HEK293 (cell line): ENCODE measurements around the gene RTN4IP1.
A peak's percentile ranks its signal among the peaks of the same experiment; 100 is the strongest.

Experiments used
- CTCF ChIA-PET: fragments of 350-600 bp; formaldehyde crosslinking; extraction: SDS; loops from one replicate; lab custom pipeline; 2021; ENCODE audit warnings: antibody characterized with exemption; lab: Yijun Ruan, JAX
- POLR2A ChIA-PET: fragments of 300-600 bp; formaldehyde crosslinking; extraction: SDS; loops from one replicate; lab custom pipeline; 2020; ENCODE audit warnings: antibody characterized with exemption, inconsistent platforms; lab: Yijun Ruan, JAX
- H3K27ac ChIP-seq: fragments of 200-500 bp; sonication (Bioruptor generic); 2 replicates; pipeline ENCODE4 v1.5.1; 2014; ENCODE audit warnings: low read depth, low read length, control low read depth, inconsistent platforms; ENCODE audit errors: extremely low read depth
- H3K36me3 ChIP-seq, 2 experiments: fragments of 200-500 bp in 1 of 2; sonication (Bioruptor generic) in 1 of 2; 1 replicate in 1 of 2; 2 replicates in 1 of 2; pipeline ENCODE4 v1.5.1; 2014 to 2017; ENCODE audit warnings: inconsistent platforms in 2 of 2, low read length in 2 of 2; ENCODE audit not compliant: control insufficient read depth in 2 of 2, insufficient read depth in 1 of 2
- H3K4me1 ChIP-seq: fragments of 200-500 bp; sonication (Bioruptor generic); 2 replicates; pipeline ENCODE4 v1.5.1; 2014; ENCODE audit warnings: mild to moderate bottlenecking, low read length, inconsistent platforms; ENCODE audit not compliant: control insufficient read depth, insufficient read depth
- H3K4me3 ChIP-seq: 2 replicates; pipeline ENCODE4 v1.5.1; 2011; ENCODE audit warnings: low read depth, mild to moderate bottlenecking, control low read depth, low read length, moderate library complexity
- H3K9me3 ChIP-seq: fragments of 200-500 bp; sonication (Bioruptor generic); 2 replicates; pipeline ENCODE4 v1.5.1; 2014; ENCODE audit warnings: low read depth, low read length, inconsistent platforms; ENCODE audit not compliant: control insufficient read depth, insufficient read depth
- ATF2 ChIP-seq: fragments of 450-650 bp; formaldehyde crosslinking; IDR thresholded peaks from 2 replicates; pipeline ENCODE4 v1.5.1; 2016; ENCODE audit warnings: missing biosample characterization, missing genetic modification characterization, low read depth
- FEZF1 ChIP-seq: fragments of 450-650 bp; formaldehyde crosslinking; IDR thresholded peaks from 2 replicates; pipeline ENCODE4 v1.5.1; 2016; ENCODE audit warnings: missing biosample characterization, missing genetic modification characterization
- GLI4 ChIP-seq: fragments of 450-650 bp; formaldehyde crosslinking; IDR thresholded peaks from 2 replicates; pipeline ENCODE4 v1.5.1; 2016; ENCODE audit warnings: missing biosample characterization, missing genetic modification characterization
- KLF7 ChIP-seq: fragments of 450-650 bp; formaldehyde crosslinking; IDR thresholded peaks from 2 replicates; pipeline ENCODE4 v1.5.1; 2016; ENCODE audit warnings: missing biosample characterization, missing genetic modification characterization, borderline replicate concordance
- OSR2 ChIP-seq: fragments of 450-650 bp; formaldehyde crosslinking; IDR thresholded peaks from 2 replicates; pipeline ENCODE4 v1.5.1; 2016; ENCODE audit warnings: missing biosample characterization, missing genetic modification characterization
- PRDM6 ChIP-seq: fragments of 450-650 bp; formaldehyde crosslinking; IDR thresholded peaks from 2 replicates; pipeline ENCODE4 v1.5.1; 2017; ENCODE audit warnings: missing biosample characterization, missing genetic modification characterization
- TRIM28 ChIP-seq: IDR thresholded peaks from 2 replicates; pipeline ENCODE4 v1.6.1; 2011; ENCODE audit warnings: low read length, control low read depth, borderline replicate concordance
- ZBTB11 ChIP-seq: fragments of 450-650 bp; formaldehyde crosslinking; conservative IDR thresholded peaks from 2 replicates; pipeline ENCODE4 v1.5.1; 2016; ENCODE audit warnings: low read depth, missing biosample characterization, missing genetic modification characterization
- ZBTB20 ChIP-seq: fragments of 450-650 bp; formaldehyde crosslinking; IDR thresholded peaks from 2 replicates; pipeline ENCODE4 v1.5.1; 2016; ENCODE audit warnings: missing biosample characterization, missing genetic modification characterization
- ZBTB7A ChIP-seq: fragments of 450-650 bp; formaldehyde crosslinking; IDR thresholded peaks from 2 replicates; pipeline ENCODE4 v1.5.1; 2016; ENCODE audit warnings: low read depth, missing biosample characterization, missing genetic modification characterization
- ZFHX2 ChIP-seq: fragments of 450-650 bp; formaldehyde crosslinking; conservative IDR thresholded peaks from 2 replicates; pipeline ENCODE4 v1.5.1; 2016; ENCODE audit warnings: missing biosample characterization, missing genetic modification characterization
- ZNF184 ChIP-seq: fragments of 450-650 bp; IDR thresholded peaks from 2 replicates; pipeline ENCODE4 v1.5.1; 2018; ENCODE audit warnings: missing biosample characterization, mild to moderate bottlenecking, missing genetic modification characterization
- ZNF560 ChIP-seq: fragments of 450-650 bp; formaldehyde crosslinking; IDR thresholded peaks from 2 replicates; pipeline ENCODE4 v1.5.1; 2017; ENCODE audit warnings: missing biosample characterization, missing genetic modification characterization, borderline replicate concordance
- ZNF629 ChIP-seq: fragments of 450-650 bp; formaldehyde crosslinking; IDR thresholded peaks from 2 replicates; pipeline ENCODE4 v1.5.1; 2017; ENCODE audit warnings: missing biosample characterization, missing genetic modification characterization
- ZNF664 ChIP-seq: fragments of 450-650 bp; formaldehyde crosslinking; IDR thresholded peaks from 2 replicates; pipeline ENCODE4 v1.5.1; 2016; ENCODE audit warnings: missing biosample characterization, missing genetic modification characterization
- TF ChIP-seq, protein P1 (sequence below): fragments of 450-650 bp; formaldehyde crosslinking; IDR thresholded peaks from 2 replicates; pipeline ENCODE4 v1.5.1; 2016; ENCODE audit warnings: missing biosample characterization, missing genetic modification characterization
- TF ChIP-seq, protein P2 (sequence below): IDR thresholded peaks from 2 replicates; pipeline ENCODE4 v1.6.1; 2011; ENCODE audit warnings: mild to moderate bottlenecking, low read depth, low read length, borderline replicate concordance

Gene RTN4IP1

DNA sequence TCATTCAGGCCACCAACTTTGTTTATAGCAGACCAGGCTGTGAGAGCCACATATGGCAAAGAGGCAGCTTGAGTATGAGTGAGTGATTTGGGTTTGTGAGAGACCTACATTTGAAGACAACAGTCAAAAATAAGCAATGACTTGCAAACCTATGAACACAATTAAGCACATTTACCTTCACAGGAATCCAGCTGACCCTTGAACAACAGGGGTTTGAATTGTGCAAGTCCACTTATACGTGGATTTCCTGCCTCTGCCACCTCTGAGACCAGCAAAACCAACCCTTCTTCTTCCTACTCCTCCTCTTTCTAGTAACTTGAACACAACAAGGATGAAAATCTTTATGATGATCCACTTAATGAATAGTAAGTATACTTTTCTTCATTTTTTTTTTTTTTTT lies 10.1 kb downstream of the RTN4IP1 start (continued):
- TF ChIP-seq ZBTB11 (tag by site-specific recombination) = no peak

DNA sequence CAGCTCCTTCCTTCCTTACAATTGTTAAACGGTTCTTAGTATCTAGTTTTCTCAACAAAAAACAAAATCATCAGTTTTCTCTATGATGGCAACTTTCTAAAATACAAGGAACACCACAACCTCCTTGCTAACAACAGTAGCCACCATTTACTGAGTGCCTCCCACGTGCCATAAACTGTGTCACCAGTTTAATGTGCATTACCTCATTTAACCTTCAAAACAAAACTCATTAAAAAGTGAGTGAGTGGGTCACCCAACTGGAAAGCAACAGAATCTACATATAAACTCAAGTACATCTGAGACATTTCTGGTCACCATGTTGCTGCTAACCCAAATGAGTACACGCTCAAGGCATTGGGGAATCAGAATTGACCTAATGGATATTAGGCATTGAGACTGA lies 11.0 kb downstream of the RTN4IP1 start:
- Histone ChIP-seq H3K27ac (no peak overlapping the region), H3K36me3 (peaks cover 0 to 9% of the 10 kb centered on the region in 2 experiments; a peak in 1 of 3 replicates), H3K4me1 (peaks cover 7% of the 10 kb centered on the region; the same call in 1 of the 2 replicates), H3K9me3 (no peaks in the 10 kb centered on the region), H3K4me3 (no peak overlapping the region)
- no peak for TF ChIP-seq ZNF560 (tag by site-specific recombination)
- TF ChIP-seq ZNF664 = 0 out of 2 replicates have a peak, but pooled peaks have one; percentile 45
- peak; percentile 91 for TF ChIP-seq OSR2
- TF ChIP-seq ZNF629 (tag by site-specific recombination) = 0 out of 2 replicates have a peak, but pooled peaks have one; percentile 27
- peak; percentile 38 for TF ChIP-seq PRDM6 (tag by site-specific recombination)
- peak; percentile 79; the same call in 1 of the 2 replicates for TF ChIP-seq ATF2 (tag by site-specific recombination)
- TF ChIP-seq, protein P1, sequence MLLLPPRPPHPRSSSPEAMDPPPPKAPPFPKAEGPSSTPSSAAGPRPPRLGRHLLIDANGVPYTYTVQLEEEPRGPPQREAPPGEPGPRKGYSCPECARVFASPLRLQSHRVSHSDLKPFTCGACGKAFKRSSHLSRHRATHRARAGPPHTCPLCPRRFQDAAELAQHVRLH (tag by site-specific recombination) = 0 out of 2 replicates have a peak, but pooled peaks have one; percentile 26
- TF ChIP-seq ZNF184 (tag by site-specific recombination) = 0 out of 2 replicates have a peak, but pooled peaks have one; percentile 37
- 0 out of 2 replicates have a peak, but pooled peaks have one; percentile 27 for TF ChIP-seq TRIM28
- TF ChIP-seq, protein P2, sequence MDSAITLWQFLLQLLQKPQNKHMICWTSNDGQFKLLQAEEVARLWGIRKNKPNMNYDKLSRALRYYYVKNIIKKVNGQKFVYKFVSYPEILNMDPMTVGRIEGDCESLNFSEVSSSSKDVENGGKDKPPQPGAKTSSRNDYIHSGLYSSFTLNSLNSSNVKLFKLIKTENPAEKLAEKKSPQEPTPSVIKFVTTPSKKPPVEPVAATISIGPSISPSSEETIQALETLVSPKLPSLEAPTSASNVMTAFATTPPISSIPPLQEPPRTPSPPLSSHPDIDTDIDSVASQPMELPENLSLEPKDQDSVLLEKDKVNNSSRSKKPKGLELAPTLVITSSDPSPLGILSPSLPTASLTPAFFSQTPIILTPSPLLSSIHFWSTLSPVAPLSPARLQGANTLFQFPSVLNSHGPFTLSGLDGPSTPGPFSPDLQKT = no peak
- TF ChIP-seq ZBTB7A (tag by site-specific recombination) = no peak
- peak; percentile 62 for TF ChIP-seq ZFHX2
- CTCF ChIA-PET = interaction anchor here (0.6 to 2.5 kb wide), 6 partner anchors 9 to 379 kb away, joined by 3 to 17 read pairs (median 4); no protein-coding TSS in a partner anchor
- POLR2A ChIA-PET = no interaction called here

- POLR2A ChIA-PET = no interaction called here
- CTCF ChIA-PET = interaction anchor here (0.6 to 2.5 kb wide), 7 partner anchors 8 to 380 kb away, joined by 3 to 17 read pairs (median 3); no protein-coding TSS in a partner anchor
- H3K27ac ChIP-seq = no peak overlapping the region
- H3K4me3 ChIP-seq = no peak overlapping the region
- peaks cover 7% of the 10 kb centered on the region; the same call in 1 of the 2 replicates for H3K4me1 ChIP-seq
- no peak for TF ChIP-seq ZBTB20
- no peak for TF ChIP-seq GLI4 (tag by site-specific recombination)
- TF ChIP-seq KLF7 (tag by site-specific recombination) = no peak
- TF ChIP-seq FEZF1 (tag by site-specific recombination) = 0 out of 2 replicates have a peak, but pooled peaks have one; percentile 16
- H3K36me3 ChIP-seq = peaks cover 0 to 9% of the 10 kb centered on the region in 2 experiments; a peak in 1 of 3 replicates
- no peaks in the 10 kb centered on the region for H3K9me3 ChIP-seq
Measured at GRCh38 chr6:106617857-106618256, 11.4 kb downstream of the RTN4IP1 start.
